ENCODE data around the gene RPP25L.

GRCh38 chr9:34601937-34602573 is 9.8 kb downstream of the RPP25L start:
- TF ChIP-seq CTCF (conservative IDR thresholded peaks at IDR 0.05; ENCODE audit: low read depth in 2 of 2) = no peak
- no peak for TF ChIP-seq CREB1 (CRISPR knock-in tag; IDR thresholded peaks at IDR 0.05; ENCODE audit: low read depth)
- no peak for TF ChIP-seq EZH2 (IDR thresholded peaks at IDR 0.05; ENCODE audit: low read depth, unreplicated experiment)
- TF ChIP-seq EZH2phosphoT487 (IDR thresholded peaks at IDR 0.05; ENCODE audit: unreplicated experiment) = no peak
- TF ChIP-seq POLR2AphosphoS5 (IDR thresholded peaks at IDR 0.05; ENCODE audit: low read depth) = no peak
- no peak for TF ChIP-seq REST (IDR thresholded peaks at IDR 0.05; ENCODE audit: unreplicated experiment)
- no peak for TF ChIP-seq ZNF114 (CRISPR knock-in tag; IDR thresholded peaks at IDR 0.05)
